NCI-H460 (cell line): ENCODE data around the gene BCORL1. TPM values are rescaled to one million over a fixed set of nuclear protein-coding genes. Genes with fewer than 3 reads are reported as not detected.

ENCODE experiments used
- DNase-seq: peaks from one replicate; pipeline ENCODE4 v3.0.0-alpha.2; 2016; ENCODE audit warnings: low read depth; ENCODE audit errors: extremely low read depth
- total RNA-seq: library from RNA; depleted of rRNA; stranded (reverse); fragments of >200 nt; shearing (Covaris generic); gene quantifications from 2 replicates; pipeline ENCODE4 v1.2.3, GENCODE V29; 2014; rRNA removed

BCORL1 gene
- total RNA-seq, 1 experiment from 2014 or later = 2.0 TPM

GRCh38 chrX:130090364-130090763 is 107.9 kb downstream of the BCORL1 start:
- no peak for DNase-seq

- no peak for DNase-seq
Measured at GRCh38 chrX:130091980-130092522, 109.6 kb downstream of the BCORL1 start.

GRCh38 chrX:130093271-130093670 is 110.8 kb downstream of the BCORL1 start:
- no peak for DNase-seq

- no peak for DNase-seq
Measured at GRCh38 chrX:130094696-130095095, 112.3 kb downstream of the BCORL1 start.

- no peak for DNase-seq
Measured at GRCh38 chrX:130095249-130096030, 113.0 kb downstream of the BCORL1 start.

GRCh38 chrX:130097507-130098209 is 115.2 kb downstream of the BCORL1 start:
- no peak for DNase-seq

- DNase-seq = no peak
Measured at GRCh38 chrX:130098210-130098552, 115.7 kb downstream of the BCORL1 start.

- no peak for DNase-seq
Measured at GRCh38 chrX:130100180-130100579, 117.7 kb downstream of the BCORL1 start.

- no peak for DNase-seq
Measured at GRCh38 chrX:130103605-130104004, 121.2 kb downstream of the BCORL1 start.

- DNase-seq = no peak
Measured at GRCh38 chrX:130105244-130105643, 122.8 kb downstream of the BCORL1 start.

- no peak for DNase-seq
Measured at GRCh38 chrX:130106071-130106470, 123.6 kb downstream of the BCORL1 start.

Other genes with a start within 250 kb of the BCORL1 start
- not detected in 2 replicates for gene XPNPEP2, start 243.7 kb upstream of the BCORL1 start, total RNA-seq
- gene SASH3, start 202.7 kb upstream of the BCORL1 start, total RNA-seq = not detected in 2 replicates
- 48.7 and 49.6 TPM in 2 replicates for gene ZDHHC9, start 138.7 kb upstream of the BCORL1 start, total RNA-seq
- 50.9 and 53.6 TPM in 2 replicates for gene UTP14A, start 76.5 kb upstream of the BCORL1 start, total RNA-seq
- gene ELF4, start 127.9 kb downstream of the BCORL1 start, total RNA-seq = 9.6 and 10.5 TPM in 2 replicates
- gene AIFM1, start 183.2 kb downstream of the BCORL1 start, total RNA-seq = 36.3 and 45.7 TPM in 2 replicates
- gene RAB33A, start 189.3 kb downstream of the BCORL1 start, total RNA-seq = not detected in 2 replicates